HepG2 (cell line): ENCODE measurements around the gene KCTD5. TPM values are rescaled to one million over a fixed set of nuclear protein-coding genes. Genes with fewer than 3 reads are reported as not detected.

Experiments
- CBX5 ChIP-seq: sonication (generic); formaldehyde crosslinking; IDR thresholded peaks from 2 replicates; pipeline ENCODE4 v1.4.0; 2020; ENCODE audit warnings: missing genetic modification reagents, borderline replicate concordance
- CEBPG ChIP-seq: IDR thresholded peaks from 2 replicates; pipeline ENCODE4 v1.6.1; 2016
- GABPB1 ChIP-seq: IDR thresholded peaks from 2 replicates; pipeline ENCODE4 v1.6.1; 2016; ENCODE audit warnings: mild to moderate bottlenecking, missing genetic modification reagents, moderate library complexity, missing compliant biosample characterization
- HNF4G ChIP-seq, 2 experiments: sonication (generic) in 1 of 2; formaldehyde crosslinking in 1 of 2; IDR thresholded peaks; 2 replicates each; pipeline versions ENCODE4 v1.4.0 to v1.6.1; 2011 to 2020; ENCODE audit warnings: borderline replicate concordance in 2 of 2, low read depth in 2 of 2, mild to moderate bottlenecking in 2 of 2, low read length in 1 of 2, missing genetic modification reagents in 1 of 2, moderate library complexity in 1 of 2
- HOXD1 ChIP-seq: sonication (generic); formaldehyde crosslinking; IDR thresholded peaks from 2 replicates; pipeline ENCODE4 v1.5.0; 2020; ENCODE audit warnings: missing genetic modification reagents
- MTA3 ChIP-seq: sonication (generic); formaldehyde crosslinking; IDR thresholded peaks from 2 replicates; pipeline ENCODE4 v1.4.0; 2020; ENCODE audit warnings: missing genetic modification reagents
- NFIC ChIP-seq: IDR thresholded peaks from 2 replicates; pipeline ENCODE4 v1.6.1; 2012; ENCODE audit warnings: mild to moderate bottlenecking, low read length, inconsistent platforms
- NONO ChIP-seq, 2 experiments: fragments of 450-650 bp in 1 of 2; sonication (generic) in 1 of 2; formaldehyde crosslinking in 1 of 2; IDR thresholded peaks in 1 of 2; conservative IDR thresholded peaks in 1 of 2; 2 replicates each; pipeline versions ENCODE4 v1.6.1 to v1.8.0; 2017 to 2022; ENCODE audit warnings: mild to moderate bottlenecking in 1 of 2, missing genetic modification reagents in 1 of 2, moderate library complexity in 1 of 2
- NR1H2 ChIP-seq: sonication (generic); formaldehyde crosslinking; IDR thresholded peaks from 2 replicates; pipeline ENCODE4 v1.8.1; 2022; ENCODE audit warnings: low read depth, missing genetic modification reagents, borderline replicate concordance
- PAX8 ChIP-seq: sonication (generic); formaldehyde crosslinking; IDR thresholded peaks from 2 replicates; pipeline ENCODE4 v1.8.0; 2022; ENCODE audit warnings: mild to moderate bottlenecking, missing genetic modification reagents, borderline replicate concordance
- PHF20 ChIP-seq: sonication (generic); formaldehyde crosslinking; IDR thresholded peaks from 2 replicates; pipeline ENCODE4 v1.5.0; 2020; ENCODE audit warnings: mild to moderate bottlenecking, missing genetic modification reagents
- SMARCC2 ChIP-seq: fragments of 450-650 bp; IDR thresholded peaks from 2 replicates; pipeline ENCODE4 v1.6.1; 2017; ENCODE audit warnings: antibody characterized with exemption, mild to moderate bottlenecking
- ZNF136 ChIP-seq: sonication (generic); formaldehyde crosslinking; IDR thresholded peaks from 2 replicates; pipeline ENCODE4 v1.8.1; 2022; ENCODE audit warnings: low read depth, mild to moderate bottlenecking, moderate library complexity, missing genetic modification reagents
- ZNF225 ChIP-seq: sonication (generic); formaldehyde crosslinking; IDR thresholded peaks from 2 replicates; pipeline ENCODE4 v1.4.0; 2020; ENCODE audit warnings: mild to moderate bottlenecking, missing genetic modification reagents
- ZNF251 ChIP-seq: sonication (generic); formaldehyde crosslinking; IDR thresholded peaks from 2 replicates; pipeline ENCODE4 v1.9.0; 2021; ENCODE audit warnings: mild to moderate bottlenecking, missing genetic modification reagents
- ZNF326 ChIP-seq: sonication (generic); formaldehyde crosslinking; IDR thresholded peaks from 2 replicates; pipeline ENCODE4 v1.4.0; 2020; ENCODE audit warnings: missing genetic modification reagents, borderline replicate concordance
- ZNF616 ChIP-seq: sonication (generic); formaldehyde crosslinking; IDR thresholded peaks from 2 replicates; pipeline ENCODE4 v1.5.0; 2020; ENCODE audit warnings: low read depth, mild to moderate bottlenecking, missing genetic modification reagents
- ZNF746 ChIP-seq: sonication (generic); formaldehyde crosslinking; IDR thresholded peaks from 2 replicates; pipeline ENCODE4 v1.8.0; 2022; ENCODE audit warnings: mild to moderate bottlenecking, missing genetic modification reagents
- ZNF850 ChIP-seq: sonication (generic); formaldehyde crosslinking; conservative IDR thresholded peaks from 2 replicates; pipeline ENCODE4 v1.9.0; 2021; ENCODE audit warnings: mild to moderate bottlenecking, missing genetic modification reagents
- ZSCAN31 ChIP-seq: sonication (generic); formaldehyde crosslinking; IDR thresholded peaks from 2 replicates; pipeline ENCODE4 v1.5.0; 2020; ENCODE audit warnings: low read depth, mild to moderate bottlenecking, missing genetic modification reagents
- polyA plus RNA-seq, 8 experiments: library from polyadenylated mRNA; depleted of rRNA in 3 of 8; stranded (reverse) in 7 of 8; unstranded in 1 of 8; fragments of >200 nt; fragmentation: Illumina TruSeq in 4 of 8; extraction: Trizol in 4 of 8; gene quantifications; 2 replicates each; pipeline versions ENCODE4 v1.2.1 to v1.2.3, GENCODE V29; 2011 to 2016; ENCODE audit warnings: low read depth in 4 of 8, missing spikeins in 1 of 8, mixed read lengths in 1 of 8; ENCODE audit not compliant: insufficient read depth in 1 of 8
- total RNA-seq, 5 experiments: library from RNA; depleted of rRNA; stranded (reverse); fragments of >200 nt; fragmentation: Illumina TruSeq; extraction: Trizol; gene quantifications; 2 replicates each; pipeline ENCODE4 v1.2.3, GENCODE V29; 2016; ENCODE audit warnings: low read depth in 1 of 5
- TF ChIP-seq, protein P1 (sequence below): sonication (generic); formaldehyde crosslinking; IDR thresholded peaks from 2 replicates; pipeline ENCODE4 v1.8.1; 2023; ENCODE audit warnings: missing genetic modification reagents, mild to moderate bottlenecking, borderline replicate concordance
- TF ChIP-seq, protein P2 (sequence below): sonication (generic); formaldehyde crosslinking; IDR thresholded peaks from 2 replicates; pipeline ENCODE4 v1.8.1; 2023; ENCODE audit warnings: mild to moderate bottlenecking, missing genetic modification reagents
- TF ChIP-seq, protein P3 (sequence below): sonication (generic); formaldehyde crosslinking; IDR thresholded peaks from 2 replicates; pipeline ENCODE4 v1.9.0; 2022; ENCODE audit warnings: low read depth, missing genetic modification reagents
- TF ChIP-seq, protein P4 (sequence below): sonication (generic); formaldehyde crosslinking; IDR thresholded peaks from 2 replicates; pipeline ENCODE4 v1.4.0; 2020; ENCODE audit warnings: missing genetic modification reagents

KCTD5 gene
- total and polyA plus RNA-seq, 2 of the 13 experiments (the other 11 are each of a cell fraction or from before 2014, with no cell fraction given), result 25.4 to 29.8 TPM

DNA sequence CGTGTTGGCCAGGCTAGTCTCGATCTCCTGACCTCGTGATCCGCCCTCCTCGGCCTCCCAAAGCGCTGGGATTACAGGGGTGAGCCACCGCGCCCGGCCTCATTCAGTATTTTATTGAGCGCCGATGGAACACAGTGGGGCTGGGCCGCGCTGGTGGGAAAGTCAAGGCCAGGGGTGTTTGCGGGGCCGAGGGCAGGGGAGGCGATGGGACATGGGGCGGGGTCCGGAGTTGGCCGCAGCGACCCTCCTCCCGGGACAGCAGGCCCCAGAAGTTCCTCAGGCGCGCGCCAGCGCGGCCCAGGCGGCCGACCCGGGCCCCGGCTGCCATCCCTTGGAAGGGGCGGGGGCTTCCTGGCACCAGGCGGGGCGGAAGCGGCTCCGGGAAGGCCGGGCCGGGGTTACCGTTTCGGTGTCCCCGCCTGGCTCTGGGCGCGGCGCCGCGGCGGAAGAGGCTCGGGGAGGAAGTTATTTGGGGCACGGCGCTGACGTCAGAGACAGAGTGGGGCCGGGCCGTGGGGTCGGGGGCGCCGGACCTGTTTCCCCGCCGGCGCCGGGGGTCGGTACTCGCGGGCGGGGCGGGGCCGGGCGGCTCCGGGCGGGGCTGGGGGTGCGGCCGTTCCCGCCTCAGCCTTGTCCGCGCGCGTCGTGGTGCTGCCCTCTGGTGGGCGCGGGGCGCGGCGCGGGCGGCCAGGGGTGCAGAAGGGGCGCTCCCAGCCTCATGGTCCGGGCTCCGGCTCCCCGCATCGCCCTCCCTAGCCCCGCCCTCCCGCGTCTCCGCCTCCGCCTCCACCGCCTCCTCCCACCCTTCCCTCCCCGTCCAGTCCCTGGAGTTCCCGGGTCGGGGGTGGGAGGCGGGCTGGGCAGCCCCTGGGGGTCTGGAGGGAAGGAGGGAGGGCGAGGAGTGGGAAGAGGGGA lies 38.7 kb downstream of the KCTD5 start (continued):
- TF ChIP-seq, protein P1, sequence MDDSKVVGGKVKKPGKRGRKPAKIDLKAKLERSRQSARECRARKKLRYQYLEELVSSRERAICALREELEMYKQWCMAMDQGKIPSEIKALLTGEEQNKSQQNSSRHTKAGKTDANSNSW, result no peak
- TF ChIP-seq ZNF746 (CRISPR knock-in tag) (0 out of 2 replicates have a peak, but pooled peaks have one; percentile 28), NR1H2 (no peak), ZNF850 (CRISPR knock-in tag) (0 out of 2 replicates have a peak, but pooled peaks have one; percentile 57), SMARCC2 (no peak), CBX5 (CRISPR knock-in tag) (no peak), ZNF616 (CRISPR knock-in tag) (0 out of 2 replicates have a peak, but pooled peaks have one; percentile 48), PAX8 (CRISPR knock-in tag) (no peak), ZSCAN31 (CRISPR knock-in tag) (0 out of 2 replicates have a peak, but pooled peaks have one; percentile 68), GABPB1 (CRISPR knock-in tag) (peak; percentile 95), ZNF251 (CRISPR knock-in tag) (no peak), PHF20 (CRISPR knock-in tag) (peak; percentile 86), ZNF326 (CRISPR knock-in tag) (no peak), HOXD1 (peak; percentile 47; the same call in 1 of the 2 replicates), ZNF136 (CRISPR knock-in tag) (no peak), HNF4G (IDR thresholded peaks at IDR 0.05; ENCODE audit: borderline replicate concordance, low read depth, low read length) (peak; percentile 12; the same call in 1 of the 2 replicates), HNF4G (CRISPR knock-in tag; IDR thresholded peaks at IDR 0.05; ENCODE audit: borderline replicate concordance, low read depth) (no peak), NFIC (no peak), NONO (IDR thresholded peaks at IDR 0.05) (no peak), NONO (CRISPR knock-in tag; conservative IDR thresholded peaks at IDR 0.05) (no peak; the same call in 1 of the 2 replicates), CEBPG (CRISPR knock-in tag) (0 out of 2 replicates have a peak, but pooled peaks have one; percentile 22), ZNF225 (no peak), MTA3 (CRISPR knock-in tag) (no peak)
- TF ChIP-seq, protein P2, sequence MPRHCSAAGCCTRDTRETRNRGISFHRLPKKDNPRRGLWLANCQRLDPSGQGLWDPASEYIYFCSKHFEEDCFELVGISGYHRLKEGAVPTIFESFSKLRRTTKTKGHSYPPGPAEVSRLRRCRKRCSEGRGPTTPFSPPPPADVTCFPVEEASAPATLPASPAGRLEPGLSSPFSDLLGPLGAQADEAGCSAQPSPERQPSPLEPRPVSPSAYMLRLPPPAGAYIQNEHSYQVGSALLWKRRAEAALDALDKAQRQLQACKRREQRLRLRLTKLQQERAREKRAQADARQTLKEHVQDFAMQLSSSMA (CRISPR knock-in tag), result no peak
- TF ChIP-seq, protein P3, sequence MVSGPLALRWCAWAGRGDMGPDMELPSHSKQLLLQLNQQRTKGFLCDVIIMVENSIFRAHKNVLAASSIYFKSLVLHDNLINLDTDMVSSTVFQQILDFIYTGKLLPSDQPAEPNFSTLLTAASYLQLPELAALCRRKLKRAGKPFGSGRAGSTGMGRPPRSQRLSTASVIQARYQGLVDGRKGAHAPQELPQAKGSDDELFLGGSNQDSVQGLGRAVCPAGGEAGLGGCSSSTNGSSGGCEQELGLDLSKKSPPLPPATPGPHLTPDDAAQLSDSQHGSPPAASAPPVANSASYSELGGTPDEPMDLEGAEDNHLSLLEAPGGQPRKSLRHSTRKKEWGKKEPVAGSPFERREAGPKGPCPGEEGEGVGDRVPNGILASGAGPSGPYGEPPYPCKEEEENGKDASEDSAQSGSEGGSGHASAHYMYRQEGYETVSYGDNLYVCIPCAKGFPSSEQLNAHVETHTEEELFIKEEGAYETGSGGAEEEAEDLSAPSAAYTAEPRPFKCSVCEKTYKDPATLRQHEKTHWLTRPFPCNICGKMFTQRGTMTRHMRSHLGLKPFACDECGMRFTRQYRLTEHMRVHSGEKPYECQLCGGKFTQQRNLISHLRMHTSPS (CRISPR knock-in tag), result no peak
- TF ChIP-seq, protein P4, sequence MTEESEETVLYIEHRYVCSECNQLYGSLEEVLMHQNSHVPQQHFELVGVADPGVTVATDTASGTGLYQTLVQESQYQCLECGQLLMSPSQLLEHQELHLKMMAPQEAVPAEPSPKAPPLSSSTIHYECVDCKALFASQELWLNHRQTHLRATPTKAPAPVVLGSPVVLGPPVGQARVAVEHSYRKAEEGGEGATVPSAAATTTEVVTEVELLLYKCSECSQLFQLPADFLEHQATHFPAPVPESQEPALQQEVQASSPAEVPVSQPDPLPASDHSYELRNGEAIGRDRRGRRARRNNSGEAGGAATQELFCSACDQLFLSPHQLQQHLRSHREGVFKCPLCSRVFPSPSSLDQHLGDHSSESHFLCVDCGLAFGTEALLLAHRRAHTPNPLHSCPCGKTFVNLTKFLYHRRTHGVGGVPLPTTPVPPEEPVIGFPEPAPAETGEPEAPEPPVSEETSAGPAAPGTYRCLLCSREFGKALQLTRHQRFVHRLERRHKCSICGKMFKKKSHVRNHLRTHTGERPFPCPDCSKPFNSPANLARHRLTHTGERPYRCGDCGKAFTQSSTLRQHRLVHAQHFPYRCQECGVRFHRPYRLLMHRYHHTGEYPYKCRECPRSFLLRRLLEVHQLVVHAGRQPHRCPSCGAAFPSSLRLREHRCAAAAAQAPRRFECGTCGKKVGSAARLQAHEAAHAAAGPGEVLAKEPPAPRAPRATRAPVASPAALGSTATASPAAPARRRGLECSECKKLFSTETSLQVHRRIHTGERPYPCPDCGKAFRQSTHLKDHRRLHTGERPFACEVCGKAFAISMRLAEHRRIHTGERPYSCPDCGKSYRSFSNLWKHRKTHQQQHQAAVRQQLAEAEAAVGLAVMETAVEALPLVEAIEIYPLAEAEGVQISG (CRISPR knock-in tag), result peak; percentile 90
